Measurements from ENCODE around the gene CHAC1. TPM values are rescaled to one million over a fixed set of nuclear protein-coding genes. Genes with fewer than 3 reads are reported as not detected.
A peak's percentile ranks its signal among the peaks of the same experiment; 100 is the strongest.

Gene CHAC1
- total and polyA plus RNA-seq, 11 donors = 0.72 to 6.1 (median 2.4) TPM

DNA sequence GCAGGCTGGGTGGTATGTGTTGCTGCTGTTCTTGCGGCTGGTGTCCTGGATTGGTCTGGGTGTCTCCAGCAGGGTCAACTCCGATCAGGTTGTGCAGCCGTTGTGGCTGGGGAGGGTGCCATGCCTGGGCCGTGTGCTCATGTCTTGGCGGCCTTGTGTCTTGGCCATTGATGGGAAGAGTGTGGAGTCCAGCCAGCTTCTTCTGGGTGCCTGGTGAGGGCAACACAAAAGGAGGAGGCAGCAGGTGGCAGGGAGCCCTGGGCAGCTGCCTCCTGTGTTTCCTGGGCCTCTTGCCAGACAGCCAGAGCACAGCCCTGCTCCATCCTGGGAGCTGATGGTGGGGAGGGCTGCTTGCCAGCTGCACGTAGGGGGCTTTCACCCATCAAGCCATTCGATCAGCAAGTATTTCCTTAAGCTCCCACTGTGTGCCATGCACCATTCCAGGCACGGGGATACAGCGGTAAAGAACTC, 4.3 kb downstream of the CHAC1 start:
- intact Hi-C loops (cut with DNase I) = no loop called here
- DNase-seq (peak; percentile 76 to 86 (median 77)), ATAC-seq (peak; percentile 57 to 77 (median 67))
- Histone ChIP-seq H3K27ac (peak overlapping the region in 10 of 12 donors; percentile 51 to 90 (median 77)), H3K27me3 (no peaks in the 10 kb centered on the region), H3K4me3 (no peak overlapping the region), H3K9me3 (no peaks in the 10 kb centered on the region), H3K4me1 (peaks cover 0 to 40% (median 17%) of the 10 kb centered on the region in 12 donors), H3K36me3 (no peaks in the 10 kb centered on the region)
- TF ChIP-seq, protein P1, sequence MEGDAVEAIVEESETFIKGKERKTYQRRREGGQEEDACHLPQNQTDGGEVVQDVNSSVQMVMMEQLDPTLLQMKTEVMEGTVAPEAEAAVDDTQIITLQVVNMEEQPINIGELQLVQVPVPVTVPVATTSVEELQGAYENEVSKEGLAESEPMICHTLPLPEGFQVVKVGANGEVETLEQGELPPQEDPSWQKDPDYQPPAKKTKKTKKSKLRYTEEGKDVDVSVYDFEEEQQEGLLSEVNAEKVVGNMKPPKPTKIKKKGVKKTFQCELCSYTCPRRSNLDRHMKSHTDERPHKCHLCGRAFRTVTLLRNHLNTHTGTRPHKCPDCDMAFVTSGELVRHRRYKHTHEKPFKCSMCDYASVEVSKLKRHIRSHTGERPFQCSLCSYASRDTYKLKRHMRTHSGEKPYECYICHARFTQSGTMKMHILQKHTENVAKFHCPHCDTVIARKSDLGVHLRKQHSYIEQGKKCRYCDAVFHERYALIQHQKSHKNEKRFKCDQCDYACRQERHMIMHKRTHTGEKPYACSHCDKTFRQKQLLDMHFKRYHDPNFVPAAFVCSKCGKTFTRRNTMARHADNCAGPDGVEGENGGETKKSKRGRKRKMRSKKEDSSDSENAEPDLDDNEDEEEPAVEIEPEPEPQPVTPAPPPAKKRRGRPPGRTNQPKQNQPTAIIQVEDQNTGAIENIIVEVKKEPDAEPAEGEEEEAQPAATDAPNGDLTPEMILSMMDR (IDR thresholded peaks at IDR 0.05) = no peak
- TF ChIP-seq POLR2A (IDR thresholded peaks at IDR 0.05) = no peak
- 52 to 74% (median 61%) methylated on average over 9 of the region's 9 CpGs for WGBS, 4 donors

DNA sequence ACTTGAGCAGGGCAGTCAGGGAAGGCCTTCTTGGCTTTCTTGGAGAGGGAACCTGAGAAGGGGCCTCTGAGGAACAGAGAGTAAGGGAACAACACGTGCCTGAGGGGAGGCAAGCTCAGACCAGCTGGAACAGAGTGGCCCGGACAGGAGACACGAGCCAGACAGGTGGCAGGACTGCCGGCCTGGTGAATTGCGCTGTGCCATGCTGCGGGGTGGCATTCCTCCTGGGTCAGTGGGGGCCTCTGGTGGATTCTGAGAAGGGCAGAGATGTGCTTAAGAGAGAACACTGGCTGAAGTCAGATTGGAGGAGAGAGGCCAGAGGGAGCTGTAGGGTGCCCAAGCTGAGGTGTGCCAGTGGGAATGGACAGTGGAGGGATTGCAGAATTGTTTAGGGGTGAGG, 4.9 kb downstream of the CHAC1 start:
- Histone ChIP-seq H3K36me3 (no peaks in the 10 kb centered on the region), H3K27me3 (no peaks in the 10 kb centered on the region), H3K4me1 (peaks cover 0 to 37% (median 16%) of the 10 kb centered on the region in 12 donors), H3K4me3 (no peak overlapping the region), H3K27ac (peak overlapping the region in 4 of 12 donors; percentile 51 to 83 (median 77)), H3K9me3 (no peaks in the 10 kb centered on the region)
- DNase-seq (peak in 1 of 5 donors; percentile 22), ATAC-seq (peak in 1 of 4 donors; percentile 22)
- WGBS, 4 donors = 75 to 87% (median 83%) methylated on average over 6 of the region's 6 CpGs
- no peak for TF ChIP-seq POLR2A (IDR thresholded peaks at IDR 0.05)
- TF ChIP-seq, protein P1 (IDR thresholded peaks at IDR 0.05) = no peak
- intact Hi-C loops (cut with DNase I) = no loop called here

DNA sequence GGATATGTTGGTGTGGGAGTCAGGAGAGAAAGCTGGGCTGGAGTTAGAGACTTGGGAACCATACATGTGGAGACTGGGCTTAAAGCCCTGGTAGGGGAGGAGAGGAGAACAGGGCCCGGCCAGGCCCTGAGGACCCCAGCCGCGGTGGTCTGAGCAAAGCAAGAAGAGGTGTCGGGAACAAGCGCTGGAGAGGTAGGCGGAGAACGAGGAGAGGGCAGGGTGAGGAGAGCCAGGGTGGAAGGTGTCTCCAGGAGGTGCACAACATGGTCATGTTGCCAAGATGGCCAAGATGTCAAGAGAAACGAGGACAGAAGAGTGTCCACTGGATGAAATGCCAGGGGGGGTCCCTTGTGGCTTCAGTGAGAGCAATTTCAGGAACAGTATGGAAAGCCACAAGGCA, 5.5 kb downstream of the CHAC1 start:
- no peaks in the 10 kb centered on the region for H3K27me3 ChIP-seq
- ATAC-seq (no peak), DNase-seq (peak in 1 of 5 donors; percentile 20)
- WGBS, 4 donors = 92 to 94% (median 92%) methylated on average over 8 of the region's 8 CpGs
- TF ChIP-seq, protein P1 (IDR thresholded peaks at IDR 0.05) = no peak
- no peak for TF ChIP-seq POLR2A (IDR thresholded peaks at IDR 0.05)
- peaks cover 0 to 32% (median 16%) of the 10 kb centered on the region in 12 donors for H3K4me1 ChIP-seq
- no peak overlapping the region for H3K27ac ChIP-seq
- H3K9me3 ChIP-seq = no peaks in the 10 kb centered on the region
- intact Hi-C loops (cut with DNase I) = no loop called here
- H3K36me3 ChIP-seq = no peaks in the 10 kb centered on the region
- no peak overlapping the region for H3K4me3 ChIP-seq

- Histone ChIP-seq H3K27ac (no peak overlapping the region), H3K36me3 (no peaks in the 10 kb centered on the region), H3K4me3 (no peak overlapping the region), H3K4me1 (peaks cover 0 to 27% (median 12%) of the 10 kb centered on the region in 12 donors), H3K27me3 (no peaks in the 10 kb centered on the region), H3K9me3 (no peaks in the 10 kb centered on the region)
- intact Hi-C loops (cut with DNase I) = no loop called here
- ATAC-seq (no peak), DNase-seq (peak in 1 of 5 donors; percentile 12)
- 83 to 91% (median 86%) methylated on average over 22 of the region's 22 CpGs for WGBS, 4 donors
- TF ChIP-seq, protein P1 (IDR thresholded peaks at IDR 0.05) = no peak
- TF ChIP-seq POLR2A (IDR thresholded peaks at IDR 0.05) = no peak
Measured at GRCh38 chr15:40959331-40960141, 6.3 kb downstream of the CHAC1 start.
